ENCODE data around the gene CREBBP. TPM values are rescaled to one million over a fixed set of nuclear protein-coding genes. Genes with fewer than 3 reads are reported as not detected.
A peak's percentile ranks its signal among the peaks of the same experiment; 100 is the strongest.

Gene CREBBP
- total and polyA plus RNA-seq, 7 donors = 7.1 to 54.9 (median 44.1) TPM

- H3K27ac ChIP-seq = peak overlapping the region; percentile 33
- ATAC-seq (no peak), DNase-seq (peak in 1 of 2 donors; percentile 25)
- 76 to 88% (median 83%) methylated on average over 16 of the region's 16 CpGs for WGBS, 3 donors
- H3K27me3 ChIP-seq (ENCODE audit: insufficient read depth in 3 of 3, low read length in 2 of 3) = no peaks in the 10 kb centered on the region
- no peak for TF ChIP-seq CTCF (IDR thresholded peaks at IDR 0.05)
- H3K9me3 ChIP-seq = no peaks in the 10 kb centered on the region
- H3K36me3 ChIP-seq (ENCODE audit: insufficient read depth in 1 of 2, low read depth in 1 of 2) = peaks cover 0 to 15% of the 10 kb centered on the region in 2 donors
- peaks cover 26% of the 10 kb centered on the region for H3K4me1 ChIP-seq
- intact Hi-C loops (cut with DNase I) = loop anchor here in 1 of 2 donors (5.0 kb wide), 1 partner anchor 34 kb away; no protein-coding TSS in a partner anchor
- H3K4me3 ChIP-seq = no peak overlapping the region
These were observed 167.6 kb downstream of the CREBBP start for GRCh38 chr16:3712861-3713372.

GRCh38 chr16:3706253-3707012 lies 174.1 kb downstream of the CREBBP start:
- H3K9me3 ChIP-seq = no peaks in the 10 kb centered on the region
- ATAC-seq (no peak), DNase-seq (peak in 1 of 2 donors; percentile 18)
- TF ChIP-seq CTCF (IDR thresholded peaks at IDR 0.05) = no peak
- no peaks in the 10 kb centered on the region for H3K27me3 ChIP-seq (ENCODE audit: insufficient read depth in 3 of 3, low read length in 2 of 3)
- 92 to 95% (median 95%) methylated on average over 10 of the region's 10 CpGs for WGBS, 3 donors
- no peaks in the 10 kb centered on the region for H3K4me1 ChIP-seq
- peaks cover 0 to 4% of the 10 kb centered on the region in 2 donors for H3K36me3 ChIP-seq (ENCODE audit: insufficient read depth in 1 of 2, low read depth in 1 of 2)
- no peak overlapping the region for H3K27ac ChIP-seq
- H3K4me3 ChIP-seq = no peak overlapping the region
- intact Hi-C loops (cut with DNase I) = no loop called here

- WGBS, 3 donors = 91 to 94% (median 93%) methylated on average over 7 of the region's 7 CpGs
- no peak overlapping the region for H3K27ac ChIP-seq
- H3K9me3 ChIP-seq = no peaks in the 10 kb centered on the region
- DNase-seq (peak in 1 of 2 donors; percentile 5), ATAC-seq (no peak)
- H3K4me1 ChIP-seq = peaks cover 7% of the 10 kb centered on the region
- intact Hi-C loops (cut with DNase I) = no loop called here
- H3K36me3 ChIP-seq (ENCODE audit: insufficient read depth in 1 of 2, low read depth in 1 of 2) = peaks cover 0 to 4% of the 10 kb centered on the region in 2 donors
- no peak overlapping the region for H3K4me3 ChIP-seq
- no peak for TF ChIP-seq CTCF (IDR thresholded peaks at IDR 0.05)
- no peaks in the 10 kb centered on the region for H3K27me3 ChIP-seq (ENCODE audit: insufficient read depth in 3 of 3, low read length in 2 of 3)
These were observed 178.4 kb downstream of the CREBBP start for GRCh38 chr16:3702082-3702481.

GRCh38 chr16:3701531-3701930 lies 179.0 kb downstream of the CREBBP start:
- WGBS, 3 donors = 69 to 86% (median 81%) methylated on average over 4 of the region's 4 CpGs
- no peak for TF ChIP-seq CTCF (IDR thresholded peaks at IDR 0.05)
- H3K4me3 ChIP-seq = no peak overlapping the region
- DNase-seq = no peak
- no peak for ATAC-seq
- intact Hi-C loops (cut with DNase I) = no loop called here
- H3K27ac ChIP-seq = no peak overlapping the region
- peaks cover 9% of the 10 kb centered on the region for H3K4me1 ChIP-seq
- H3K36me3 ChIP-seq (ENCODE audit: insufficient read depth in 1 of 2, low read depth in 1 of 2) = peaks cover 0 to 4% of the 10 kb centered on the region in 2 donors
- no peaks in the 10 kb centered on the region for H3K27me3 ChIP-seq (ENCODE audit: insufficient read depth in 3 of 3, low read length in 2 of 3)
- H3K9me3 ChIP-seq = no peaks in the 10 kb centered on the region

Measured in psoas muscle (tissue), 8 donors.